AG04450 (cell line): ENCODE results near the gene FILIP1L. TPM values are rescaled to one million over a fixed set of nuclear protein-coding genes. Genes with fewer than 3 reads are reported as not detected.

Experiments used
- CTCF ChIA-PET: fragments of 300-600, 350-600 bp; formaldehyde crosslinking; extraction: SDS; loops from one replicate; lab custom pipeline; 2022; ENCODE audit warnings: antibody characterized with exemption, inconsistent platforms; lab: Charles Lee
- POLR2A ChIA-PET: fragments of 350-600 bp; formaldehyde crosslinking; extraction: SDS; loops from one replicate; lab custom pipeline; 2021; ENCODE audit warnings: antibody characterized with exemption, inconsistent platforms; lab: Yijun Ruan, JAX
- DNase-seq: peaks from one replicate; pipeline ENCODE4 v3.0.0-alpha.2; 2011; ENCODE audit warnings: low read depth, low spot score
- H3K27ac ChIP-seq: one replicate; pipeline ENCODE4 v1.5.1; 2012; ENCODE audit warnings: low read depth, low read length, control low read depth
- H3K27me3 ChIP-seq: one replicate; pipeline ENCODE4 v1.6.0; 2012; ENCODE audit warnings: low read length; ENCODE audit not compliant: control insufficient read depth, insufficient read depth
- H3K4me3 ChIP-seq: 2 replicates; pipeline ENCODE4 v1.5.1; 2011; ENCODE audit warnings: mild to moderate bottlenecking, low read depth, low read length, control low read depth
- H3K9me3 ChIP-seq: 2 replicates; pipeline ENCODE4 v1.5.1; 2012; ENCODE audit warnings: low read length; ENCODE audit not compliant: control insufficient read depth, insufficient read depth
- polyA plus RNA-seq: library from polyadenylated mRNA; depleted of rRNA; stranded (reverse); fragments of >200 nt; gene quantifications from 2 replicates; pipeline ENCODE4 v1.2.3, GENCODE V29; 2011
- TF ChIP-seq, protein P1 (sequence below): IDR thresholded peaks from 2 replicates; pipeline ENCODE4 v1.5.1; 2011; ENCODE audit warnings: low read depth, low read length, control low read depth, inconsistent platforms

The FILIP1L gene
- polyA plus RNA-seq, 1 experiment = 75.5 TPM

GRCh38 chr3:99923873-99924272, 190.4 kb downstream of the FILIP1L start:
- ChIA-PET CTCF (no interaction called here), POLR2A (no interaction called here)

GRCh38 chr3:99921986-99922385, 192.3 kb downstream of the FILIP1L start:
- H3K27me3 ChIP-seq = no peaks in the 10 kb centered on the region
- ChIA-PET POLR2A (no interaction called here), CTCF (no interaction called here)
- TF ChIP-seq, protein P1, sequence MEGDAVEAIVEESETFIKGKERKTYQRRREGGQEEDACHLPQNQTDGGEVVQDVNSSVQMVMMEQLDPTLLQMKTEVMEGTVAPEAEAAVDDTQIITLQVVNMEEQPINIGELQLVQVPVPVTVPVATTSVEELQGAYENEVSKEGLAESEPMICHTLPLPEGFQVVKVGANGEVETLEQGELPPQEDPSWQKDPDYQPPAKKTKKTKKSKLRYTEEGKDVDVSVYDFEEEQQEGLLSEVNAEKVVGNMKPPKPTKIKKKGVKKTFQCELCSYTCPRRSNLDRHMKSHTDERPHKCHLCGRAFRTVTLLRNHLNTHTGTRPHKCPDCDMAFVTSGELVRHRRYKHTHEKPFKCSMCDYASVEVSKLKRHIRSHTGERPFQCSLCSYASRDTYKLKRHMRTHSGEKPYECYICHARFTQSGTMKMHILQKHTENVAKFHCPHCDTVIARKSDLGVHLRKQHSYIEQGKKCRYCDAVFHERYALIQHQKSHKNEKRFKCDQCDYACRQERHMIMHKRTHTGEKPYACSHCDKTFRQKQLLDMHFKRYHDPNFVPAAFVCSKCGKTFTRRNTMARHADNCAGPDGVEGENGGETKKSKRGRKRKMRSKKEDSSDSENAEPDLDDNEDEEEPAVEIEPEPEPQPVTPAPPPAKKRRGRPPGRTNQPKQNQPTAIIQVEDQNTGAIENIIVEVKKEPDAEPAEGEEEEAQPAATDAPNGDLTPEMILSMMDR = no peak
- H3K27ac ChIP-seq = no peak overlapping the region
- DNase-seq = no peak
- H3K9me3 ChIP-seq = no peaks in the 10 kb centered on the region
- no peak overlapping the region for H3K4me3 ChIP-seq

More at GRCh38 chr3:99923873-99924272, 190.4 kb downstream of the FILIP1L start:
- Histone ChIP-seq H3K27ac (no peak overlapping the region), H3K9me3 (no peaks in the 10 kb centered on the region), H3K4me3 (no peak overlapping the region), H3K27me3 (no peaks in the 10 kb centered on the region)
- no peak for DNase-seq
- TF ChIP-seq, protein P1 = no peak

DNA sequence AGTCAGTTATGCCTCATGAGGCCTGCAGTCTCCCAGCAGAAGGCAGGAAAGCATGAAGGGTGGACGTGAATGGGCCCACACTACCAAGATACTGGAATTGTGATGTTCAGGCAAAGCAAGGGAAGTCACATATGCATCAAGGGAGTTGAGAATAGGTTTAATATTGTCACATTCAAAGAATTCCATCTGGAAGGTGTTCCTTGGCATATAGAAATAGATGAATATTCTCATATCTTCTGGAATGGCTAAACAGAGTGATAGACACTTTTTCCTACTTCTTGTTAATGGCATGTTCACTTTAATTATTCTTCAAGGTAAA, 193.0 kb downstream of the FILIP1L start:
- TF ChIP-seq, protein P1 = no peak

GRCh38 chr3:99920481-99921376, 193.6 kb downstream of the FILIP1L start:
- POLR2A ChIA-PET = no interaction called here
- Histone ChIP-seq H3K4me3 (no peak overlapping the region), H3K27me3 (no peaks in the 10 kb centered on the region), H3K9me3 (no peaks in the 10 kb centered on the region), H3K27ac (no peak overlapping the region)
- CTCF ChIA-PET = interaction anchor here (1.2 kb wide), 1 partner anchor 333 kb away, joined by 3 read pairs; no protein-coding TSS in a partner anchor
- TF ChIP-seq, protein P1 = no peak
- no peak for DNase-seq

More for the DNA sequence above, 193.0 kb downstream of the FILIP1L start:
- ChIA-PET POLR2A (no interaction called here), CTCF (no interaction called here)
- Histone ChIP-seq H3K27ac (no peak overlapping the region), H3K4me3 (no peak overlapping the region), H3K9me3 (no peaks in the 10 kb centered on the region), H3K27me3 (no peaks in the 10 kb centered on the region)
- DNase-seq = no peak

DNA sequence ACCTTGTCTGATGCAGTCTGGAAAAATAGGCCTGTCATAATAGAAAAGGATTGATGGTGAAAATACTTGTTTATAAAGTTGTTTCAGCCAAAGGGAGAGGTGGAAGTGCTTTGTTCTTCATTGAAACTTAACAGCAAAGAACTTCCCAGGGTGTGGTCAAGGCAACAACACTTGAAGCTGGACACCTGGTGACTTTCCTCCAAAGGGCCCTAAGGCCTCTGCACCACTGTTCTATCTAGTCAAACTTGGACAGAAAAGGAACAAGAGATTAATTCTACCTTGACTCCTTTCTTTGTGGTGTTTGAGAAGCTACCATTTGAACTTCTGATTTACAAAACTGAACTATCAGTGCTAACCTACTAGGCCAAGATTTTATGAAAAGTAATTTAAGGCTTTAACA, 194.6 kb downstream of the FILIP1L start:
- ChIA-PET POLR2A (no interaction called here), CTCF (interaction anchor here (1.2 kb wide), 1 partner anchor 335 kb away, joined by 3 read pairs; no protein-coding TSS in a partner anchor)
- H3K4me3 ChIP-seq = no peak overlapping the region
- no peak for DNase-seq
- TF ChIP-seq, protein P1 = no peak
- no peaks in the 10 kb centered on the region for H3K27me3 ChIP-seq
- H3K9me3 ChIP-seq = no peaks in the 10 kb centered on the region
- no peak overlapping the region for H3K27ac ChIP-seq
